M059J (cell line): ENCODE results near the gene TUBGCP6. TPM values are rescaled to one million over a fixed set of nuclear protein-coding genes. Genes with fewer than 3 reads are reported as not detected.

Experiments
- DNase-seq: peaks from one replicate; pipeline ENCODE4 v3.0.0-alpha.2; 2012; ENCODE audit warnings: low read depth
- total RNA-seq: library from RNA; depleted of rRNA; stranded (reverse); fragments of >200 nt; shearing (Covaris generic); gene quantifications from 2 replicates; pipeline ENCODE4 v1.2.3, GENCODE V29; 2014

TUBGCP6 gene
- total RNA-seq, 1 experiment from 2014 or later, result 12.5 TPM

- no peak for DNase-seq
Observed at GRCh38 chr22:50197000-50197800, 47.6 kb downstream of the TUBGCP6 start.

DNA sequence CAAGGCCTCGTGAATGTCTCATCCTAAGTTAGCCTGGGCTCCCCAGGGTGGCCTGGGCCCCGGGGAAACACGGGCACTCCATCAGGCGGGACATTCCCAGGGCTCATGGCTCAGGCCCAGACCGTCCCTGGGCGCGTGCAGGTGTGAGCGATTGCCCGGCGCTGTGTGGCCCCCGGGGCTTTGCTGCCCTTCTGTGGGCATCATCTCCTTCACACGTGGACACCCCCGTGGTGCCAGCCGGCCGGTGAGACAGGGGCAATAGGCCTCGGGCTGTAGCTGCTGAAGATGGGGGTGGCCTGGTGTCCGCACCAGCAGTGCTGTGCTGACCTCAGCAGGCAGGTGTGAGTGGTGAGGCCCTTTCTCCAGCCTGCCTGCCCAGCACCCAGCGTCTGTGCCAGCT is 48.6 kb downstream of the TUBGCP6 start:
- DNase-seq, result no peak

DNA sequence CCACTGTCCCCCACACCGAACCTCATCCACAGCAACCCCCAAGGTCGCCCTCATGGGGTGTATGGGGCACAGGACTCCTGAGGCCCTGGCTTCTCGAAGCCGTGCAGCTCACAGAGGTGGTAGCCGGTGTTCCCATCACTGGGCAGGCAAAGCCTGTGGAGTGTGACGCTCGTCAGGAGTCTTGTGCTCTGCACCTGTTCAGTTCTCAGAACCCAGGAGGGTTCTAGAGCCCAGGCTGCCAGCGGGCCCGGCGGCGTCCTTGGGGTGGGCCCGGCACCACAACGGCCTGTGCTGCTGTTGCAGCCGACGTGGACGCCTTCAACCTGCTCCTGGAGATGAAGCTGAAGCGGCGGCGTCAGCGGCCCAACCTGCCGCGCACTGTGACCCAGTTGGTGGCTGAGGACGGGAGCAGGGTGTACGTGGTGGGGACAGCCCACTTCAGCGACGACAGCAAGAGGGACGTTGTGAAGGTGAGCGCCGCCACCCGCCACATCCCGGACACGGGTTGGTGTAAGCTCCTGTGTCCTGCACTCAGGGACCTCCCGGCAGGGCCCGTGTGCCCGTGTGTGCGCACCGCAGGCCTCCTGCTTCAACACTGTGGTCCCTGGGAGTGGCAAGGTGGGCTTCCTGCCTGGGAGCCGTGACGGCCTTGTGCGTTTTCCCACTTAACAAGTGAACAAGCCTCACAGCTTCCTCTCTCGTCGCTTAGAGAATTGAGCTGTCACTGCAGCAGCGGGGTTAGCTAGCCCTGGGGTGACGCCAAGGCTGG is 50.6 kb downstream of the TUBGCP6 start:
- DNase-seq, result no peak

GRCh38 chr22:50193621-50194020 is 51.2 kb downstream of the TUBGCP6 start:
- no peak for DNase-seq

GRCh38 chr22:50192436-50193204 is 52.2 kb downstream of the TUBGCP6 start:
- DNase-seq, result no peak

DNA sequence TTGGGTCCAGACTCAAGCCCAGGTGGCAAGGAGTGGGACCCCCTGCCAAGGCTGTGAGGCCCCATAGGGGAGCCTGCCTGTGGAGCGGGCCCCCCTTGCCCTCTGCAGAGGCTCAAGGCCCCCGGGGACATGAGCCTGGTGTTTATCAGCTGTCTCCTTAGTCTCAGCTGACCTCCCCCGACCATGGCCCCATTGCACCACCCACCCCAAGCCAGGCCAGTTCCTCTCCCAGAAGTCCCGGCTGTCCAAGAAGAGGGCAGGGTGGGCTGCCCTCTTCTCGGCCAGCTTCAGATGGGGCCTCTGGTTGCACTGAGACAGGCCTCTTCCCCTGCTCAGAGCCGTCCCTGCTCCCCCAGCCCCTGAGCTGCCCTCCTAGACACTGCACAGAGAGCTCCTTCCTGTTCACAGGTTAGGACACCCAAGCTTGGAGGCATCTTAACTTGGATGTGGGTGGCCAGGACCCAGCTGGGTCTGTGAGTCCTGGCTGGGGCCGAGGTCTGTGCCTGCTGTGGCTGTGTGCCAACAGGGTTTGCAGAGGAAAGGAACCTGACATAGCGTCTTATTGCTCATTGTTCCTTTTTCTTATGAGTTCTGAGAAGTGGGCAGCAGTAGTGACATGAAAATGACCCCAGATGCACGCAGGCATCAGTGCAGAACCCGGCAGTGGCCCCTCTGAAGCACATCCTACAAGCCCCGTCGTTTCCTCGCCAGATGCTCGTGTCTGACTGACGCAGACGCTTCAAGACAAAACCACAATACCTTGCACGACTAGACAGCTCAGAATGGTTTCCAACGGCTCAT is 53.7 kb downstream of the TUBGCP6 start:
- no peak for DNase-seq

DNA sequence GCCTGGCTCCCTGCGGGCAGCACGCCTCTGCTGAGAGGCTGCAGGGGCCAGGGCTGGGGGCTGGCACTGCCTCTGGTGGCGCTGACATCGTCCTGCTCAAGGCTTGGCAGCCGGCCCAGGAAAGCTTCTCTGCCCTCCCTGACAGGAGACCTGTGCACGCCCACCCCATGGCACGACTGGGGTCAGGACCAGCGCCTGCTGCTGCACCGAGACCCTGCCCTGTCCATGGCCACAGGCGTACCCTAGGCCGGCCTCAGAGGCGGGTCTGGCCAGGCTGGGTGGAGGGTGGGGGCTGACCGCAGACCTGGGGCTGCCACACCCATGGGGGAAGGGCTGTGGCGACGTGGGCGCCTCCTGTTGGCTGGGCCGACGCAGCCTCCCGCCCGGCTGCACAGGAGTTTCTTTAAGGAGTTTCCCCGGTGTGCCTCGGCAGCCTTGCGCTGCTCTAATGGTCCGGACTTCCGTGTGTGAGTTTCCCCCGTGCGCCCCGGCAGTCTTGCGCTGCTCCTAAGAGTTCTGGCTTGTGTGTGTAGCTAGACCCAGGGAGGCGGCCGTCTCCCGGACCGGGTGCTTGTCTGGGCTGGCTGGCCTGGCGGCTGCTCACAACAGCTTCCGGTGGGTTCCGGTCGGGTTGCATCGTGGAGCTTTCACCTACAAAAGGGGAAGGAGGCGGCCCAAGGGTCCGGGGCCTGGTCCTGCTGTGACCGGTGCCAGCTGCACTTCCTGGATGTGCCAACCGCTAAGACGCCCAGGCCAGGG is 54.5 kb downstream of the TUBGCP6 start:
- DNase-seq, result no peak

GRCh38 chr22:50189849-50190181 is 55.0 kb downstream of the TUBGCP6 start:
- DNase-seq, result no peak

DNA sequence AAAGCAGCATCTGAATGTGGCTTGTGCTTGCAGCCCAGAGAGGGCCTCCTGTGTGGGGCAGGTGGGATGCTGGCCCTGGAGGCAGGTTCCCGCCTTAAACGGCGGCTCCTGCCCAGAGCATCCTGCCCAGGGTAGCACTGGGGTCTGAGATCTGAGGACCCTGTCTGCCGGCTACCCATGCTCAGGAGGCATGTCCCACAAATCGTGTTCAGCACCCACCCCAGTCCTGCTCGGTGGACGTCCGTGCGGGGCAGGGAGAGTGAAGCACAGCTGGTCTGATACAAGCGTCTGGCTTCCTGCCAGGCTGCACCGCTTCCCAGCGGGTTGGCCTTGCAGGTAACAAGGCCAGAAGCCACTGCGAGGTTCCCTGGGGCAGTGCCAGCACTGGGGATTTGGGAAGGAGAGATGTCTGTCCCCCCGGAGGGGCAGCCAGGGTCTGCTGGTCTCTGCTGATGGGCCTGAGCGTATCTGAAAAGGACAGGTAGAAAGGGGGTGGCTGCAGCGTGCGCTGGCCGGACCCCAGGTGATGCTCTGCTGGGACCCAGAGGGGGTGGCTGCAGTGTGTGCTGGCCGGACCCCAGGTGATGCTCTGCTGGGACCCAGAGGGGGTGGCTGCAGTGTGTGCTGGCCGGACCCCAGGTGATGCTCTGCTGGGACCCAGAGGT is 55.5 kb downstream of the TUBGCP6 start:
- no peak for DNase-seq

DNA sequence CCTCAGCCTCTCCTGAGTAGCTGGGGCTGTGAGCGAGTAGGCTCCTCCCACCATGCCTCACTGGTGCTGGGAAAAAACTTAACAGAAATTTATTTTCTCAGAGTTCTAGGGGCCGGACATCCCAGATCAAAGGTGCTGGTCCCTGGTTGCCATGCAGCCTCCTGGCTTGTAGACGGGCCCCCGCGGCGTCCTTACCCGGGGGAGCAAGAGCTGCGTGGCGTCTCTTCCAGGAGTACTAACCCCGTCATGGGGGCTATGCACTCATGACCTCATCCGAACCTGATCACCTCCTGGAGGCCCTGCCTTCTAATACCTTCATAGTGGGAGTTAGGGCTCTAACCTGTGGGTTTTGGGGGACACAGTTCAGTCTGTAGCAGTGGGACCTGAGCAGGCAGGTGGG is 56.5 kb downstream of the TUBGCP6 start:
- no peak for DNase-seq

DNA sequence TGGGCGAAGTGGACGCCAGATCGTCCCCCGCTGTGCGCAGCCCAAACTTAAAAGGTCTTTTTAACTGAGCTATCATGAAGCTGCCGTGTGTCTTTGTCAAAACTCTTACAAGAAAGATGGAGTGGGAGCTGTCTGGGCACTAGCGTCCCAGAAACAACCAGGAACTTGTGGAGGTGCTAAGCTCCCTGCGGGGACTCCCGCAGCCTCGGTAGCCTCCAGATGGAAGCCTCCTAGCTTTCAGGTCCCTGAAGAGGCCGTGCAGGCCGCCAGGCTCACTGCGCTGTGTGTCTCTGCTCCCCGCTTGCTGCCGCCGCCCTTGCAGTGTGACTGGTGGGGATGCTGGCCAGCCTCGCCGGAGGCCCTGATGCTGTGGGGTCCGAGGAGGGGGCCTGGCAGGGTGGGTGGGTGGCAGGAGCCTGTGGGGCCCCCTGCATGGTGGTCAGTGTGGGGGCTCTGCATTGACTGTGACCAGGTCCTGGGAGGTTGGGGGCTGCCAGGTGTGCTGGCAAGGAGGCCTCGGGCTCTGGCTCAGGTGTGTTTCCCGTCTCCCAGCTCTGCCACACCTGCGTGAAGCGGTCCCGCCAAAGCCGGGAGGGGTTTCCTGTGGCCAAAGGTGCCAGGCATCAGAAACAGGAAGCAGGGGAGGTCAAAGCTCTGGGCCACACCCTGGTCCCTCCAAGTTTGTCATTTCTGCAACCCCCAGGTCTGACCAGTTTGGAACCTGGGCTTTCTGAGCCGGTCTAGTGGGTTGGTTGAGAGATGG is 57.9 kb downstream of the TUBGCP6 start:
- no peak for DNase-seq

DNA sequence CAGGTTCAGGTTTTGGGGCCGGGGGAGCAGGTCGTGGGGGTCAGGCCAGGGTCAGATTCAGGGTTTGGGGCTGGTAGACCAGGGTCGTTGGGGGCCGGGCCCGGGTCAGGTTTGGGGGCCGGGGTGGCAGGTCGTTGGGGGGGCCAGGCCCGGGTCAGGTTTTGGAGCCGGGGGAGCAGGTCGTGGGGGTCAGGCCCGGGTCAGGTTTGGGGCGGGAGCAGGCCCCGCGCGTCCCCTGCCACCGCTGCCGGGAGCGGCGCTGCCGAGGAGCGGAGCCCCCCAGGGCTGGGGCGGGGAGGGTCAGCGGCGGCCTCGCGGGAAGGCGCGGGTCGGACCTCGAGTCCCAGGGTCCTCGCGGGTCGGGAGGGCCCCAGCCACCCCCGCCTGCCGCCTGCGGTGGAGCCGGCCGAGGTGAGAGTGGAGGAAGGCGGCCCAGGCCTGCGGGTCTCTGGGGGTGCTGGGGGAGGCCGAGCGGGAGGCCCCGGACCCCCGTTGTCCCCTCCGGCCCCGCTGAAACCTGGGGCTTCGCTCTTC is 58.6 kb downstream of the TUBGCP6 start:
- DNase-seq, result no peak

GRCh38 chr22:50185375-50186087 is 59.3 kb downstream of the TUBGCP6 start, which contains the start of gene TRABD:
Gene TRABD (plus strand): TSS chr22:50185913. CDS start chr22:50193061, 7,148 bp downstream.
- DNase-seq, result peak; percentile 75

DNA sequence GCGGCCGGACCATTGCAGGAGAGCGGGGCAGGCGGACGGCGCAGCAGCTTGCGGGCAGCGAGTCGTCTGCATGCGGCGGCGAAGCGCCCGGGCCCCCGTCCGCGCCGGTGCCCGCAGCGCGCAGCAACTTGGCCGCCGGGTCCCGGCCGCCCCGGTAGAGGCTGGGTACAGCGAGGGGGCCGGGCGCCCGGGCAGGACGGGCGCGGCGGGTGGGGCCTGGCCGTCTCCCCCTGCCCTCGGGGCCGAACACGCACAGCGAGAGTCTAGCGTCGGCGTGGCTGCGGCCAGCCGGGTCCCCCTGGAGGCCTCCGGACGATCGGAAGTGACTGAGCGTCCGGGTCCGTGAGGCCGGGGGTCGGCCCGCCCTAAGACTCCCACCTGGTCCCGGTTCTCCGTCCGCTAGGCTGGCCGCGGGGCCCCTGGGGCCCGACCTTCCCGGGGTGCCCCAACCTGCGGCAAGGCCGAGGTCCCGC is 59.9 kb downstream of the TUBGCP6 start:
- DNase-seq, result no peak

DNA sequence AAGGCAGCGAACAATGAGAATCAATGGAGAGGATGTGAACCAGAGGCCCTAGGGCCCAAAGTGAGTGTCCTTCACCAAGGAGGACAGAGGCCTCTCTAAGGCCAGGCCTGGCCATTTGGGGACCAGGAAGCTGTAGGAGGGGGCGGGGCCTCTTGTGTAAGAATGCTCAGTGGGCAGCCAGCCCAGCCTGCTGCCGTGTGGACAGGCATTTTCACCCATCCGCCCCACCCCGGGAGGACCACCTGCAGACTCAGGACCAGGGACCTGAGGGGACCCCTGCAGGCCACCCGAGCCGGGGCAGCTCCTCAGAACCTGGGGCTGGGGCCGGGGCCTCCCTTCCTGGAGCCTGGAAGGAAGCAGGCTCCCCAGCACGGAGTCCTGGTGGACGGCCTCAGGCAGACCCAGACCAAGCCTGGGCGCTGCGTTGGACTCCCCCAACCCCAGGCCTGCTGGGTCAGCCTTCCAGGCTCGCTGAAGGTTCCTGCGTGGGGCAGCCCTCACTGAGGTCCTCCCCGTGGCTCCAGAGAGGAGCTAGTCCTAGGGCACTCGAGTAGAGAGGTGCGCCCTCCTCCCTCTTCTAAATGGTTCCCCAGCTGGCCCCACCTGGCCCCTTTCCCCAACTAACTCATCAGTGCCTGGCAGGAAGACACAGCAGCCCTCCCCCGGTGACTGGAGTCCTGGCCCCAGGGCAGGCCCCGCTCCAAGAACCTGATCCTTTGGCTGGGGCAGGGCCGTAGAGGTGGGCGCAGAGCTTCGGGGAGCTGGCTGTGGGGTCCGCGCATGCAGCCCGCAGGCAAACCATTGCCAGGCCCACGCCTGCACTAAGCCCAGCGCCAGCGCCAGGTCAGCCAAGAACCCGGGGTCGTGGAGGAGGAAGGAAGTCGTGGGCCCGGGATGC is 60.6 kb downstream of the TUBGCP6 start:
- peak; percentile 57 for DNase-seq

- DNase-seq, result no peak
Observed at GRCh38 chr22:50183141-50183971, 61.5 kb downstream of the TUBGCP6 start.
